ENCODE measurements around the gene ADNP2.

The ADNP2 gene

DNA sequence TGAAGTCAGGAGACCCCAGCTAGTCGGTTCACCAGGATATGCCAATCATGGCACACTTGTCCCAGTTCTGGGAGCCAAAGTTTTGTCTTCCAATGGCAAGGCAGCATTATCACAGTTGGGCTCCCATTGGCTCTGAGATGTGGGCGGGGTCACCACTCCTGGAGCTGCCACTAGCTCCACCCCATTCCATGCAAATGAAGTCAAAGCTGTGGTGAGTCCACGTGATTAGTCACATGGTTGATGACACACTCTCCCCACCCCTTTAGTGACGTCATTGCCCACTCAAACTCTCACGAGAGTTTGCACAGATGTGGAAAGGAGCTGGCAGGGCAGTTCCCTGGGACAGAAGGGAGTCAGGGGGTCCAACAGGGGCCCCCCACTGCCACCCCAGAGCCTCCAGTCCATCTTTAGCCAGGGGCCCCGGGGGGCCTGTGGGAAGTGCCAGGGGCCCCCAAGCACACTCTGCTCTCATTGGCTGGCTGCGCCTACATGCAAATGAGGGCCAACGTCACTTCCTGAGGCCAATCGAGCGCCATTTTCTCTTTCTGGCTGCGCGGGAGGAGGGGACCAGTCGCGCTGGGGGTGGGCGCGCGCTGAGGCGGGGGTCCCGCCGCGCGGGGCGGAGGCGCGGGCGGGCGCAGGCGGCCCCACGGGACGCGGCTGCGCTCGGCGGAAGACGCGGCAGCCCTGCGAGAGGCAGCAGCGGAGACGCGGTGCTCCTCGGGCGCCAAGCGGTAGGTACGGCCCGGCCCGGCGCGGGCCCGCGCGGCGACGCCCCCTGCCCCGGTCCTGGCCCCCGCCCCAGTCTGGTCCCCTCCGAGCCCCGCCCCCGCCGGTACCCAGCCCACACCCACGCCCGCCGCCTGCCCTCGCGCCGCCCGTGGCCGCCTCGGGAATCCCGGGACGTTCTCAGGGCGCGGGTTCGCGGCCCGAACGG is at the start of gene ADNP2:
ADNP2 (plus strand) TSS at position 524 of the 937 bp plus-strand sequence. CDS start 8,281 bp downstream, outside the sequence.
- DNase-seq (ENCODE audit: low read depth, low spot score) = peak; percentile 67
- ChIA-PET POLR2A (interaction anchor here (1.1 kb wide), 1 partner anchor 75 kb away, joined by 3 read pairs; the partner anchor contains the start of gene RBFA), CTCF (interaction anchor here (1.5 kb wide), 1 partner anchor 74 kb away, joined by 3 read pairs; no protein-coding TSS in a partner anchor)
- no peak for TF ChIP-seq CTCF (IDR thresholded peaks at IDR 0.05; ENCODE audit: insufficient read depth, low read length, missing control alignments)
- H3K4me3 ChIP-seq (ENCODE audit: low read depth, low read length) = peak within 1 kb of the TSS; percentile 81

GRCh38 chr18:80059945-80060344 is 49.1 kb upstream of the ADNP2 start:
- POLR2A ChIA-PET = no interaction called here
- H3K4me3 ChIP-seq (ENCODE audit: low read depth, low read length) = no peak overlapping the region
- TF ChIP-seq CTCF (IDR thresholded peaks at IDR 0.05; ENCODE audit: insufficient read depth, low read length, missing control alignments) = no peak
- no peak for DNase-seq (ENCODE audit: low read depth, low spot score)
- CTCF ChIA-PET = no interaction called here

DNA sequence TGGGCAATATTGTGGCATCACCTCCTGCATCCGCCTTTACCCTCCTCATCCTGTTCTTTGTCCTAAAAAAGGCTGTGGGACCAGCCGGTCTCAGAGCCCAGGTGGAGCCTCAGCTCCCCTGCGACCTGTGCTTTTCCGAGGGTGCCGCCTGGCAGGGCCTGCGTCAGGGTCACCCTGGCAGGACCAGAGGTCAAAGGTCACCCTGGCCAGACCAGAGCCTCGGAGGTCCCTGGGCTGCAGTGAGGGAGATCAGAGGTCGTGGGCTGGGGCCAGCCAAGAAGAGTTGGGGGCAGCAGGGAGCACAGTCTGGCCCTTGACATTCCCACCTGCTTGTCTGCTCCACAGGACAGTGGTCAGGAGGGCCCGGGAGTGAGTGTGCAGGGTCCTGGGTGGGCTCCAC is 43.4 kb upstream of the ADNP2 start:
- no peak overlapping the region for H3K4me3 ChIP-seq (ENCODE audit: low read depth, low read length)
- ChIA-PET POLR2A (no interaction called here), CTCF (no interaction called here)
- no peak for DNase-seq (ENCODE audit: low read depth, low spot score)
- no peak for TF ChIP-seq CTCF (IDR thresholded peaks at IDR 0.05; ENCODE audit: insufficient read depth, low read length, missing control alignments)

DNA sequence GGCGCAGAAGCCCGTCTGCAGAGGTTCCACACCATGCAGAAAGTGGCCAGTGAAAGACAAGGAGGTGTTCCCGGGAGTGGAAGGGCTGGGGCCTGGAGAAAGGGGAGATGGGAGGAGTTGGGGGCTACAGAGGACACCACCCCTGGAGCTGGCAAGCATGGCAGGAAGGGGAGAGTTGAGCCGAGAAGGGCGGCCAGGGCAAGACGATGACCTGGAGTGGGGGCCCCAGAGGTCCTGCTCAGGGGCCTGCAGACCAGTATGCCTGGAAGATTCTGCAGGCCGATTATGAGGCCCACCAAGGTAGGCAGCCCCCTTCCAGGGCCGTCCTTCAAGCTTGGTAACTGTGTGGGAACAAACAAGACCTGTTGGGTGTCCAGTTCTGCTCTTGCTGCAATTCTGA is 41.7 kb upstream of the ADNP2 start:
- no peak overlapping the region for H3K4me3 ChIP-seq (ENCODE audit: low read depth, low read length)
- no peak for DNase-seq (ENCODE audit: low read depth, low spot score)
- POLR2A ChIA-PET = no interaction called here
- no peak for TF ChIP-seq CTCF (IDR thresholded peaks at IDR 0.05; ENCODE audit: insufficient read depth, low read length, missing control alignments)
- CTCF ChIA-PET = no interaction called here

DNA sequence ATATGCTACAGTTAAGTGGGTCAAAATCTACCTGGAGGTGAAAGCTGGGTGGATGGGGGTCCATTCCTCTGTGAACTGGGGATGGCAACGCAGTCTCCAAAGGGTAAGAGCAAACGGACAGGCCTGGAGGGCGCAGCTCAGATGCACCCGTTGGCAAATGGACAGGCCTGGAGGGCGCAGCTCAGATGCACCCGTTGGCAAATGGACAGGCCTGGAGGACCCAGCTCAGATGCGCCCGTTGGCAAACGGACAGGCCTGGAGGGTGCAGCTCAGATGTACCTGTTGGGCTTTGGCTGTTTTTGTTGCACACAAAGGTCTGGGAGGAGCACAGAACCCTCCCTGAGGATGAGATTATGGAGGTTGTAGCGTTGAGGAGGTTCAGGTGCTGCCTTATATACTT is 41.2 kb upstream of the ADNP2 start:
- H3K4me3 ChIP-seq (ENCODE audit: low read depth, low read length) = no peak overlapping the region
- TF ChIP-seq CTCF (IDR thresholded peaks at IDR 0.05; ENCODE audit: insufficient read depth, low read length, missing control alignments) = no peak
- POLR2A ChIA-PET = no interaction called here
- CTCF ChIA-PET = no interaction called here
- no peak for DNase-seq (ENCODE audit: low read depth, low spot score)

DNA sequence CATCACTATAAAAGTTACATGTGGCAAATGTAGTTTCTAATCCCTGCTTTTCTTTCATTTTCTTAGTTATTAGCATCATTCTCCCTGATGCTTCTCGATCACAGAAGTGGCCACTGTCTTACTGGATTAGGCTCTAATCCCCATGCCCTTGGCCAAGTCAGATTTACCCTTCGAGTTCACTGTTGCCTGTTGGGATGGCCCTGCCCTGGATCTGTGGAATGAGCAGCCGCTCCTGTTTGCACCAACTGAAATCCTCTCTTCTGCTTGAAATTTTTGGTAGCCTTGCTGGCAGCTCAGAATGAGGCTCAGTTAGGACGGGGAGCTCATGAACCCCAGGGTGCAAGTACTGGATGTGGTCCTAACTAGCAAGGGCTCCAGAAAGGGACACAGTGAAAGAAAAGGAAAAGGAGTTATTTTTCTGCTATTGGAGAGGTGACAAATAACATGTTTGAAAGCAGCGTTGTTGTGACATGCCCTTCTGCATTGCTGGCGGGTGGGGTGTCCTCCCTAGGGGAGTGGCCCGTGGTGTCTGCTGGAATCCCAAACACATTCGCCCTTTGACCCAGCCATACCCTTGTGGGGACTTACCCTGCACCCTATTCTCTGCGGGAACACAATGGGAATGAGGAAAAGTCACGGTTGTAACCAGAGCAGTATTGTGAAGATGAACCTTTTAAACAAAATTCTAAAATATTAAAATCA is 40.3 kb upstream of the ADNP2 start:
- TF ChIP-seq CTCF (IDR thresholded peaks at IDR 0.05; ENCODE audit: insufficient read depth, low read length, missing control alignments) = no peak
- ChIA-PET POLR2A (no interaction called here), CTCF (no interaction called here)
- no peak overlapping the region for H3K4me3 ChIP-seq (ENCODE audit: low read depth, low read length)
- no peak for DNase-seq (ENCODE audit: low read depth, low spot score)
